Osteoblast (primary cell): Measurements from ENCODE around the gene NOXO1. TPM values are rescaled to one million over a fixed set of nuclear protein-coding genes. Genes with fewer than 3 reads are reported as not detected.
A peak's percentile ranks its signal among the peaks of the same experiment; 100 is the strongest.

Experiments used
- DNase-seq: peaks from one replicate; pipeline ENCODE4 v3.0.0; 2011; ENCODE audit warnings: low spot score, mixed read lengths; ENCODE audit not compliant: insufficient read length; ENCODE audit errors: missing footprints
- H2AFZ ChIP-seq: 2 replicates; pipeline ENCODE4 v1.6.0; 2011; ENCODE audit warnings: mild to moderate bottlenecking, low read length
- H3K27ac ChIP-seq: 2 replicates; pipeline ENCODE4 v1.5.1; 2011; ENCODE audit warnings: mild to moderate bottlenecking, low read depth, low read length, moderate library complexity
- H3K27me3 ChIP-seq: 2 replicates; pipeline ENCODE4 v1.6.0; 2012; ENCODE audit warnings: mild to moderate bottlenecking, control low read depth, inconsistent platforms, low read length, moderate library complexity; ENCODE audit not compliant: insufficient read depth
- H3K36me3 ChIP-seq: 2 replicates; pipeline ENCODE4 v1.5.1; 2011; ENCODE audit warnings: mild to moderate bottlenecking, low read length, control low read depth, moderate library complexity; ENCODE audit not compliant: insufficient read depth
- H3K4me1 ChIP-seq: 2 replicates; pipeline ENCODE4 v1.5.1; 2011; ENCODE audit warnings: mild to moderate bottlenecking, low read length, control low read depth, moderate library complexity; ENCODE audit not compliant: insufficient read depth
- H3K4me2 ChIP-seq: 2 replicates; pipeline ENCODE4 v1.6.0; 2011; ENCODE audit warnings: mild to moderate bottlenecking, low read length; ENCODE audit not compliant: insufficient read depth
- H3K4me3 ChIP-seq: fragments of 200-600 bp; sonication (generic); 3 replicates; pipeline ENCODE4 v1.5.1; 2012; ENCODE audit warnings: mild to moderate bottlenecking, low read length, inconsistent platforms; ENCODE audit not compliant: insufficient read depth
- H3K79me2 ChIP-seq: 2 replicates; pipeline ENCODE4 v1.6.0; 2012; ENCODE audit warnings: mild to moderate bottlenecking, low read length, control low read depth, inconsistent platforms; ENCODE audit not compliant: insufficient read depth
- H3K9me3 ChIP-seq: 2 replicates; pipeline ENCODE4 v1.5.1; 2011; ENCODE audit warnings: low read depth, low read length, control low read depth
- H4K20me1 ChIP-seq: 2 replicates; pipeline ENCODE4 v1.6.0; 2012; ENCODE audit warnings: mild to moderate bottlenecking, low read length, control low read depth; ENCODE audit not compliant: insufficient read depth
- total RNA-seq: library from RNA; depleted of rRNA; stranded (reverse); fragments of >200 nt; gene quantifications from 2 replicates; pipeline ENCODE4 v1.2.3, GENCODE V29; 2012
- TF ChIP-seq, protein P1 (sequence below): IDR thresholded peaks from 2 replicates; pipeline ENCODE4 v1.5.1; 2011; ENCODE audit warnings: mild to moderate bottlenecking, low read depth, low read length, moderate library complexity; ENCODE audit errors: extremely low read depth

Gene NOXO1, protein sequence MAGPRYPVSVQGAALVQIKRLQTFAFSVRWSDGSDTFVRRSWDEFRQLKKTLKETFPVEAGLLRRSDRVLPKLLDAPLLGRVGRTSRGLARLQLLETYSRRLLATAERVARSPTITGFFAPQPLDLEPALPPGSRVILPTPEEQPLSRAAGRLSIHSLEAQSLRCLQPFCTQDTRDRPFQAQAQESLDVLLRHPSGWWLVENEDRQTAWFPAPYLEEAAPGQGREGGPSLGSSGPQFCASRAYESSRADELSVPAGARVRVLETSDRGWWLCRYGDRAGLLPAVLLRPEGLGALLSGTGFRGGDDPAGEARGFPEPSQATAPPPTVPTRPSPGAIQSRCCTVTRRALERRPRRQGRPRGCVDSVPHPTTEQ
- under 0.01 and 0.29 TPM in 2 replicates for total RNA-seq

DNA sequence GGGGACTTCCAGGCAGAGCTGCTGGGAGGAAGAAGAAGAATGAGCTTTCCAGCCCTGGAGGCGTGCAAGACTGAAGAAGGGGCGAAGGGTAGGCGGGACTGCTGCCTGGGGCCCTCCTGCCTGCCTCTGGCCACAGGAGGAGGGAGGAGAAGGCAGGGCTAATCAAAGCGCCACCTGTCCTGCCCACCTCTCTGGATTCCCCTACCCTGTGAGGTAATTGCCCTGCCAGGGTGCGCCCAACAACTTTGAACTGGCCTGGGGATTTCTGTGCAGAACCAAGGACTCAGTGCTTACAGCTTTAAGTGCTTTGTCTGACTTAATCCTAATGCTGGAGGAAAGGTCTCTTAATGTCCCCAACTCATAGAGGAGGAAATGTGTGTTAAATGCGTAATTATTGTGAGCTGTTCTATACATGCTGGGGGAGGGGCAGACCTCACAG lies at the start of gene NOXO1:
Gene NOXO1, minus strand, starts transcription at position 72 of the 439 bp plus-strand sequence. CDS start 290 bp downstream, outside the sequence.
- H2AFZ ChIP-seq: no peak within 1 kb of the TSS
- H3K4me3 ChIP-seq: no peak within 1 kb of the TSS
- H3K27me3 ChIP-seq: peaks cover 39% of the 10 kb centered on the region
- H3K4me2 ChIP-seq: no peak within 1 kb of the TSS
- no peaks in the 10 kb centered on the region for H3K9me3 ChIP-seq
- H3K79me2 ChIP-seq: peaks cover 12% of the 10 kb centered on the region
- TF ChIP-seq, protein P1, sequence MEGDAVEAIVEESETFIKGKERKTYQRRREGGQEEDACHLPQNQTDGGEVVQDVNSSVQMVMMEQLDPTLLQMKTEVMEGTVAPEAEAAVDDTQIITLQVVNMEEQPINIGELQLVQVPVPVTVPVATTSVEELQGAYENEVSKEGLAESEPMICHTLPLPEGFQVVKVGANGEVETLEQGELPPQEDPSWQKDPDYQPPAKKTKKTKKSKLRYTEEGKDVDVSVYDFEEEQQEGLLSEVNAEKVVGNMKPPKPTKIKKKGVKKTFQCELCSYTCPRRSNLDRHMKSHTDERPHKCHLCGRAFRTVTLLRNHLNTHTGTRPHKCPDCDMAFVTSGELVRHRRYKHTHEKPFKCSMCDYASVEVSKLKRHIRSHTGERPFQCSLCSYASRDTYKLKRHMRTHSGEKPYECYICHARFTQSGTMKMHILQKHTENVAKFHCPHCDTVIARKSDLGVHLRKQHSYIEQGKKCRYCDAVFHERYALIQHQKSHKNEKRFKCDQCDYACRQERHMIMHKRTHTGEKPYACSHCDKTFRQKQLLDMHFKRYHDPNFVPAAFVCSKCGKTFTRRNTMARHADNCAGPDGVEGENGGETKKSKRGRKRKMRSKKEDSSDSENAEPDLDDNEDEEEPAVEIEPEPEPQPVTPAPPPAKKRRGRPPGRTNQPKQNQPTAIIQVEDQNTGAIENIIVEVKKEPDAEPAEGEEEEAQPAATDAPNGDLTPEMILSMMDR: no peak
- peaks cover 10% of the 10 kb centered on the region for H3K4me1 ChIP-seq
- DNase-seq: no peak
- peaks cover 24% of the 10 kb centered on the region for H4K20me1 ChIP-seq
- H3K27ac ChIP-seq: no peak within 1 kb of the TSS
- peaks cover 13% of the 10 kb centered on the region for H3K36me3 ChIP-seq

DNA sequence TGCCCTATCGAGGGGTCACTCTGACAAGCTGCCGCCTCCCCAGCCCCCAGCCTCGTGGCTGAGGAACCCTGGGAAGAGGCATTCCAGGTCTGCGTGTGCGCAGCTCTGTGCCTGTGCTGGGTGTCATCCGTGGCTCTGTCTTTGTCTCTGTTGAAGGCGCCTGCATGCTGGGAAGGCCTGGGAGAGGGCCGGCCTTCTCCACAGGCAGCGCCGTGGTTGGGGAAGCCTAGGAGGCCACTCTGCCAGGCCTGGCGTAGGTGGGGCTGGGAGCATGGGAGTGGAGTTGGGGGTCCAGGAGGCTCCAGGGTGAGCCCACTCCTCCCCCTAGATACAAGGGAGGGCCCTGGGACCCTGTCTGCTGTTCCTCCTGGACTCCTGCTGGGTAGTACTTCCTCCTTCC lies 48.8 kb upstream of the NOXO1 start:
- peaks cover 35% of the 10 kb centered on the region for H3K4me1 ChIP-seq
- no peak for DNase-seq
- TF ChIP-seq, protein P1: no peak

DNA sequence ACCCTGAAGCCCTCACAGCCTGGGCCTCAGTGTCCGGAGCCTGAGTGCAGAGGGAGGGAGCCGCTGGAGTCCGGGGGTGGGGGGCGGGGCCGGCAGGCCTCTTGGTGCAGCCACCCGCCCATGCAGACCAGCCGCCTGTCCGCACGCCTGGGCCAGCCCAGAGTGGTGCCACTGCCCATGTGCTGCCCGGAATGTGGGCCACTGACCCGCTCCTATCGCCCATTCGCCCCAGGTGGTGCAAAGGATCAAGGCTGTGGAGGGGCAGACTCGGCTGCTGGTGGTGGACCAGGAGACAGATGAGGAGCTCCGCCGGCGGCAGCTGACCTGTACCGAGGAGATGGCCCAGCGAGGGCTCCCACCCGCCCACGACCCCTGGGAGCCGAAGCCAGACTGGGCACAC lies 48.1 kb upstream of the NOXO1 start:
- Histone ChIP-seq H3K36me3 (no peaks in the 10 kb centered on the region), H3K27ac (no peak overlapping the region), H3K4me2 (peak overlapping the region; percentile 9), H3K4me1 (peaks cover 30% of the 10 kb centered on the region), H3K27me3 (no peaks in the 10 kb centered on the region), H4K20me1 (peaks cover 16% of the 10 kb centered on the region), H3K4me3 (no peak overlapping the region), H3K9me3 (no peaks in the 10 kb centered on the region), H3K79me2 (peaks cover 15% of the 10 kb centered on the region), H2AFZ (no peak overlapping the region)
- TF ChIP-seq, protein P1: no peak
- no peak for DNase-seq

More for the DNA sequence above, 48.8 kb upstream of the NOXO1 start:
- no peaks in the 10 kb centered on the region for H3K9me3 ChIP-seq
- H3K4me2 ChIP-seq: no peak overlapping the region
- no peaks in the 10 kb centered on the region for H3K27me3 ChIP-seq
- peaks cover 16% of the 10 kb centered on the region for H4K20me1 ChIP-seq
- H2AFZ ChIP-seq: no peak overlapping the region
- H3K36me3 ChIP-seq: no peaks in the 10 kb centered on the region
- H3K79me2 ChIP-seq: peaks cover 19% of the 10 kb centered on the region
- no peak overlapping the region for H3K27ac ChIP-seq
- no peak overlapping the region for H3K4me3 ChIP-seq

DNA sequence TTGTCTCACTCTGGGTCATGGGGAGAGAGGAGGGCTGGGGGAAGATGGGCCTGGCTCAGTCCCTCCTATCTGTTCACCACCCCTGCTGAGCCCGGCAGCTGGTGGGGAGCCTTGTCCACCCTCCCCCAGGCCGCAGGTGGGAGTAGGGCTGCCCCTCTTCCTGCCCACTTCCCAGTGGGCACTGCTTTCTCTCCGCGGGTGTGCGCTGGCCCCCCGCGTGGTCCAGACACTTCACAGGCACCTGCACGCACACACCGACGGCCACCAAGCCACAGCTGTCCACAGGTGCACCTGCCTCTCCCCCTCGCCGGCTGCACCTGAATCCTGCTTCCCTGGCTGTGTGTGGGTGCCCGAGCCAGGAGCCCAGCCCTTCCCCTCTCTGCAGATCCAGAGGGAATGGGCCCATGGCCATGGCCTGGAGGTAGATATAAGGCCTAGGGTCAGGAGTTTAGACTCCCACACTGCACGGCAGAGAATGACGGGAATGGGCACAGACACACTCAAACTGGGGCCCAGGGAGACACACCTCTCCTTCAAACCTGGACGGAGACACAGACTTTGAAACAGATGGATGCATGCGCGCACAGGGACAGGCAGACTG lies 47.5 kb upstream of the NOXO1 start:
- Histone ChIP-seq H3K4me1 (peaks cover 26% of the 10 kb centered on the region), H3K4me2 (peak overlapping the region; percentile 79), H3K9me3 (no peaks in the 10 kb centered on the region), H3K79me2 (peaks cover 15% of the 10 kb centered on the region), H2AFZ (no peak overlapping the region), H4K20me1 (peaks cover 16% of the 10 kb centered on the region), H3K36me3 (no peaks in the 10 kb centered on the region), H3K27me3 (no peaks in the 10 kb centered on the region), H3K4me3 (no peak overlapping the region), H3K27ac (no peak overlapping the region)
- DNase-seq: no peak
- TF ChIP-seq, protein P1: no peak
